Stimulated activated CD8-positive, alpha-beta memory T cell treated with anti-CD3 and anti-CD28 coated beads, Interleukin-2, amount 100 ng/mL, for 48 hours (primary cell): ENCODE data around the gene ARGLU1.

Source experiments
- DNase-seq, 2 donors: peaks; one replicate each; pipeline ENCODE4 v3.0.0-alpha.2; 2020; ENCODE audit warnings: low read depth in 2 of 2

ARGLU1 gene

DNA sequence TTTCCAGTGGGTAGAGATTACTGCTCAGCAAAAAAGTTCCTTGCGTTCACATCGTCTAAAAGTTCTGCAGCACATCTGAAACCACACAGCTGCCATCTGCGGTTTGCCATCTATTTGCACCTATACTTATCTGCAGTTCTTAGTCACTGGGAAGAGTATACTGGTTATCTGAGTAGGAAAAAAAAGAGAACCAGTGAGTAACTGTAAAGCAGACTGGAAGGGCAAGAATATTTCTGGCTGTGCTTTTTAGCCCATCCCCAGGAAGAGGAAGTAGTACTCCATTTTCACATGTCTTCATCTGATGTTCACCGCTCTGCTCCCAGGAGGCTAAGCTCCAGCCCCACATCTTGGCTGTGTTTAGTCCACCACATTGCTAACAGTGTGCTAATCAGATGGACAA, 68.0 kb downstream of the ARGLU1 start:
- DNase-seq = no peak

DNA sequence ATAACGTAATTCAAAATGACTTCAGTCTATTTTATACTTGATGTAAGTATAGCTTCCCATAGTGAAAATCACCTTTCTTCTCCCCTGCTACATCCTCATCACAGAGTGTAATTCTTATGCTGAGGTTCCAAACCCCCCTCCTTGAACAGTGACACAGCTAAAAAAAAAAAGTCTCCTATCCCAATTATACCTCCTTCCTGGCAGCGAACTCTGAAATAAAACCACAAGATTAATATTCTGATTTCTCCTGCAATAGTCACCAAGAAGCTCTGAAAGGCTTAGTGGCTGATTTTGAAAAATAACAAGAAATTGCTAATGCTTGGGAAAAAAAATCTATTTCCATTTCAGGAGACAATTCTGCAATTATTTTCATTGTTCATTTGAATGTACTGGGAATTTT, 68.8 kb downstream of the ARGLU1 start:
- no peak for DNase-seq

- no peak for DNase-seq
Measured at GRCh38 chr13:106498571-106498970, 69.4 kb downstream of the ARGLU1 start.

DNA sequence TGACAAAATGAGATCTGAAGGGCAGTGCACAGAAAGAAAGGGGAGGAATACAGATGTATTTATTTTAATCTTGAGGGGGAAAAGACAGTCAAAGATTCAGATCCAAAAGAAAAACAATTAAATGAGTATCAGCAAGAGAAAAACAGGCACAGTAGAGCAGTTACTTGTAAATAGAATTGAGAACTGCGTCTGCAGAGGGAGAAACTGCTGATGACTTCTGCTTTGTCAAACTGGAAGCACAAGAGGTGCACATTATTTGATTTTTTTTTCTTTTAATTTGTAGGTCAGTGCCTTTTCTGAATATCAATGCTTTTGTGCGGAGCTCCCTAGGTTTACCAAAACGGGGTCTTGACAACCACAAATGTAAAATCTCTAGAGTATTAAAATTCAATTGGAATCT, 69.8 kb downstream of the ARGLU1 start:
- DNase-seq = no peak

DNA sequence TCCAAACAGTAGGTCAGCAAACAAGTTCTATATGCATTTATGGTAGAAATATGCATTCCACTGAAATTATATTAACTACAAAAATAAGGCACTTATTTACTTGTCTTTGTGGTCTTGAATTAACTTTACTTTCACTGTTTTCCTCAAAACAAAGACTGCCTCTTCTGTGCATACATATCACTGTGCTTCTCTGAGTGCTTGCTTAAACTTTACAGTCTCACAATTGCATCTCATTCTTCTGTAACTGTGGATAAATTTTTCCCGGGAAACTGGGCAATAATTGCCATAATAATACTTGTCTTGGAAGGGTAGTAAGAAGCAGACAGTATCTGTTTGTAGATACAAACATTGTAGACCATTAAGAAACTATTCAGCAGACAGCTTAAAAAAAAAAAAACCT, 70.9 kb downstream of the ARGLU1 start:
- DNase-seq = no peak

DNA sequence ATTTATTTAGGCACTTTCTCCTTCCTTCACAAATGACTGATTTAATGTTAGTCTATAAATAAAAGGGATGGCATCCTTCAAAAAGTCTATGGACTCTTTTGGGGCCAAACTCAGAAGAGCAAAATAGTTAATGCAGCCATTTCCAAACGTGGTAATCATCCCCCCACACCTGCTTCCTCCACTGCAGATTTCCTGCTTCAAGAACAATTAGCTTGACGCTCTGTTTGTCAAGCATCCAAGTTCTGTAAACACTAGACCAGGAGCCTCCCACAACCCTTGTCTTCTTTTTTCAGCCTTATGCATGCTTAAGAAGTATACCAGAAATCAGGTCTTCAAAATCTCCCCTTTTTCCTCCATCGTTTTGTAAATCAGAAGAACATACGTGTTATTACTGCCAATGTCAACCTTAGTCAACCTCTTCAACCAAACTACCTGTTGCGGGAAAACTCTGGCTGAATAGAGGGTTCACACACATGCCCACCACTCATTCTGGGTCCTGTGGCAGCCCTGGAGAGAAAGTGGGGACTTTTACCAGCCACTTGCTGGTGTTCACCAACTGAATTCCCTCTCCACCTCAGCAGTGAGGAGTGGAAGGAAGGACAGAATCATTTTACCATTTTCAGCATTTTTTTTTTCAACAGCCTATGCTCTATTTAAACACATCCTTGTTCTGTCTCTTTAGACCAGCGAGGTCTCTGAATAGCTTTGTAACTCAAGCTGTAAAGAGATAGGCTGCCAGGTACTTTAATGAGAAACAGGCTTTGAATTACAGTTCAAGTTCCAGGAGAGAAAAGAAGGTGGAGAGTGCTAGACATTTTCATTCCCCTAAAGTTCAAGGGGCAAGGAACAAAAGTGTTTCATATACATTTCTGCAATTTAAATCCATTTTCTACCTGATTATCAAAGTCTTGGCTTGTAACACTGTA, 71.6 kb downstream of the ARGLU1 start:
- no peak for DNase-seq

GRCh38 chr13:106494936-106495335, 73.0 kb downstream of the ARGLU1 start:
- DNase-seq = no peak

DNA sequence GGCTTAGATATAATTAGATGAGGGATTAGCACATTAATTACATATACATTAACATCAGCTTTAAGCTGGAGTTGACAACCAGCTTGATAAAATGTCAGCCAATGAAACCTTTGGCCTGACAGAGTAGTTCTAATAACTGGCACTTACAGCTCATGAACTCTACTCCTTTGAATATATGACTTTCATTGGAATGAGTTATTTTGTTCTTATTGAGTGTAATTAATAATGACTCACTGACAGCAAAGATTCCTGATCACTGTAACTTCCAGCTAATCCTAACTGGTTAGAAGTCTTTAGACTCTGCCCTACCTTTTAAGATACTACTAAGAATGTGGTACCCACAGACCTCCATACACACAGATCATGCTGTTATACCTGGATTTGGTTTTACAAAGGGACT, 73.4 kb downstream of the ARGLU1 start:
- DNase-seq = no peak

DNA sequence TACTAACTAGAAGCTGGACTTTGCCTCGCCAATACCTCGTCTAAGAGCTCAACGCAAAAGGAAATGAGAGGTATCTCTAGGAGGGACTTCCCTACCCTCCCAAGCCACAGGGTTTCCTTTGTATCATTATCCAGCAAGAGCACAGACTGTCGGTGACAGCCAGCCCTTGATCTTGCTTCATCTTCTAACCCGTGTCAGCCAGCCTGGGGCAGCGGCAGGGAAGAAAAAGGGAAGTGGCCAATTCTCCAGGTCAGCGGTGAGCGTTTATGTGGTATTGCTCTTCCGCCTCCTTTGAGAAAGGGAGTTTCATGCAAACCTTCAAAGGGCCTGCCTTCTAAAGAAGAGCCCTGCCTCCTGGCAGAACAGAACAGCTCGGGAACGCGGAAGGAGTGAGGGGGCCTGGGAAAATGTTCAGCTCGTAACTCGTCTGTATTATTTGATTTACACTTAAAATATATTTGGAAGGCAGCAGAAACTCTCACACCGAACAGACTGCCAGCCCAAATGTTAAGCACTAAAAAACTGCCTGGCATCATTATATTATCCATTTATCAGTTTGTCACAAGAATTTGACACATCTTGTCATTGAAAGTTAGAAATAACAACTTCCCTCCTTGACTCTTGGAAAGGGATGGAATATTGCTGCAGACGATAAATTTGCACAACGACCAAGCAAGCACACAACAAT, 74.3 kb downstream of the ARGLU1 start:
- no peak for DNase-seq

GRCh38 chr13:106492588-106493475, 75.1 kb downstream of the ARGLU1 start:
- no peak for DNase-seq

DNA sequence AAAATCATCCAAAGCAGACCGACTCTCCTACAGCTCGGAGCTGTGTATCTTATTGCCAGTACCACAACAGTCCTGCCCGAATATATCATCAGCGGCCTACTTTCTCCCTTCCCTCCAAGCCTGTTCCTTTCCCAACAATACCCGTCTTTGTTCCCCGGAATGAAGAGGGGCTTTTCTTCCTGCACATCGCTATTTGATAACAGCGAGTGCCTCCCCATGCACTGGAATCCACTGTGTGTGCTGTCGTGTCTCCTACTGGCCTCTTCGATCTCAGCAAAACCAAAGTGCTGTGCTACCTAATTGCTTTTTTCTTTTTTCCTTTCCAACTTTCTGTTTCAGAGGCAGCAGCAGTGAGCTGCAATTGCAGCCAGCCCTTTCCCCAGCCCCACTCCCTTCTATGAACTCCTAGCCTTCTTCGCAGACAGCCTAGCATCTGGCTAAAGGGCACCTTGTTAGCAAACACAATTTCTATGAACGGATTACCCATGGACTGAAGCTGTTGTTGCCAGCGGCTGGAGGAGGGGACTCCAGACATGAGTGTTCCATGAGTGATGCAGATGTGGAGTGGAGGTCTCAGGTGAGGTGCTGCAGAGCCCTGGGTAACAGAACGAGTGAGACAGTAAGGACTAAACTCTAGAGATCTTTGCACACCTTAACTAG, 75.9 kb downstream of the ARGLU1 start:
- no peak for DNase-seq
